Transverse colon (tissue), 4 donors: ENCODE results near the gene GRAMD1B.

ENCODE experiments used
- CTCF ChIP-seq, 5 experiments: fragments of 200-600 bp in 3 of 5; fragments of 450-650 bp in 2 of 5; sonication (generic) in 3 of 5; IDR thresholded peaks; 1 replicate in 2 of 5; 2 replicates in 3 of 5; pipeline ENCODE4 v1.5.1; 2016 to 2017; ENCODE audit warnings: antibody characterized with exemption in 5 of 5, inconsistent platforms in 3 of 5, mild to moderate bottlenecking in 2 of 5, moderate library complexity in 1 of 5
- EP300 ChIP-seq: sonication (generic); formaldehyde crosslinking; IDR thresholded peaks from one replicate; pipeline ENCODE4 v1.6.1; 2017; ENCODE audit warnings: antibody characterized with exemption, low read depth
- POLR2A ChIP-seq: fragments of 450-650 bp; IDR thresholded peaks from one replicate; pipeline ENCODE4 v1.6.1; 2016; ENCODE audit warnings: antibody characterized with exemption, mild to moderate bottlenecking, moderate library complexity
- POLR2AphosphoS5 ChIP-seq, 3 donors: sonication (generic); formaldehyde crosslinking; IDR thresholded peaks; one replicate each; pipeline ENCODE4 v1.6.1; 2016; ENCODE audit warnings: antibody characterized with exemption in 3 of 3

- TF ChIP-seq CTCF (IDR thresholded peaks at IDR 0.05), result no peak
- TF ChIP-seq POLR2A, result no peak
- TF ChIP-seq POLR2AphosphoS5 (IDR thresholded peaks at IDR 0.05), result no peak
- TF ChIP-seq EP300, result no peak
Measured at GRCh38 chr11:123585206-123585605, 155.1 kb downstream of the GRAMD1B start.
